T-helper 1 cell (primary cell): Measurements from ENCODE around the gene HCN1.
"Not testable (repeated sequence)": the region's sequence is repeated elsewhere in the genome, so short reads cannot be mapped to it uniquely, and the experiment has no call there.

Experiments used
- DNase-seq, 5 donors: peaks; one replicate each; pipeline ENCODE4 v3.0.0-alpha.2; 2012 to 2020

HCN1 gene

GRCh38 chr5:45414620-45415573 lies 281.3 kb downstream of the HCN1 start:
- DNase-seq = no peak

- DNase-seq = no peak
Measured at GRCh38 chr5:45411971-45412612, 284.1 kb downstream of the HCN1 start.

DNA sequence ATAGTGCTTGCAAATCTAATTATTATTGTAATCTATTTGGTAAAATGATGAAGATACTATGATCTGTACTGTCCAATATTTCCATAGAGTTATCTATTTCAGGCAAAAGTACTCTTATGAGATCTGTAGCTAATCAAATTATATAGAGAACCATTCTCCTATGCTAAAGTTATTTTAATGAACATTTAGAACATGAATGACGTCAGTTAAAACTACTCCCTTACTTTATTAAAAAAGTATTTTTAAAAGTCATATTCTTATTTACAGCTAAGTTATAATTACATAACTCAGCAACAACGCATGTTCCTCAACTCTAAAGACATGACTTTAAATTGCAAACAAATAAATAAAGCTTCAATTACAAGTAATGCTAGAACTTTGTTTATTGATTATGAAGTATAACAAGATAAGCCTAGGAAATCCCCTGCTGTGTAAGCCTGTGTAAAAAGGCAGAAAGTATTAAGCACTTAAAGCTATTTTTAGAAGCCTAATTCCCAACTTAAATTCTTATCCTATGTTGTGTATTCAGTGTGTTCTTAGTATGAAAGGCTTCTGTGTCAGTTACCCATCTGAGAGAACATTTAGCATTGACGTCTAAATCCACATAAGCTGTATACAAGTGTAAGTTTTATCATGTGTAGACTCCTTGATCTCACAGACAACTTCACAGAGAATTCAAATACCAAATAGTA lies 285.7 kb downstream of the HCN1 start:
- no peak for DNase-seq

GRCh38 chr5:45408067-45408466 lies 288.1 kb downstream of the HCN1 start:
- no peak for DNase-seq

- no peak for DNase-seq
Measured at GRCh38 chr5:45402804-45403455, 293.2 kb downstream of the HCN1 start.

- DNase-seq = no peak
Measured at GRCh38 chr5:45399041-45399440, 297.1 kb downstream of the HCN1 start.

GRCh38 chr5:45385321-45386058 lies 310.7 kb downstream of the HCN1 start:
- DNase-seq = no peak

GRCh38 chr5:45383985-45384384 lies 312.2 kb downstream of the HCN1 start:
- DNase-seq = no peak

DNA sequence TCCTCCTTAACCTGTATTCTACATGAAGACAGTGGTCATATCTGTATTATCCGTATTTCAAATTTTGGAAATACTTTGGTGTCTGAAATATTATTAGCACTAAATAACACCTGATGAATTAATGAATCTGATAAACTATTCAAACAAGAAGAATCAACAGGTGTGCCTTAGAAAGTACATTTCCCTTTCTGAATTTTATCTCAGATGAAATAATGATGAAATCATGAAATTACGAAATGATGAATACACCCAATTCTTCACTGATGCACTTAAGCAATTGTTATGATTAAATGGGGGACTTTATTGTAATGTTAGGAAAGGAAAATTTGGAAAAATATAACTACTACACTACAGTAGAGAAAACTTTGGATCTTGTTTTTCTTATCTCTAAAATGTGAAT lies 313.6 kb downstream of the HCN1 start:
- no peak for DNase-seq

GRCh38 chr5:45376417-45376816 lies 319.8 kb downstream of the HCN1 start:
- no peak for DNase-seq

DNA sequence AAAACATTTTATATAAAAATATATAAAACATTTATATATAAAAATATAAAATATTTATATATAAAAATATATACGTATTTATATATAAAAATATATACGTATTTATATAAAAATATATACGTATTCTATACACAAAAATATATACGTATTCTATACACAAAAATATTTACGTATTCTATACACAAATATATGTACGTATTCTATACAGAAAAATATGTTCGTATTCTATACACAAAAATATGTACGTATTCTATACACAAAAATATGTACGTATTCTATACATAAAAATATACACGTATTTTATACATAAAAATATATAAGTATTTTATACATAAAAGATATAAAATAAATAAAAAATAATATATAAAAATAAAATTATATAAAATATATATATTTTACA lies 323.6 kb downstream of the HCN1 start:
- no peak for DNase-seq

GRCh38 chr5:45371423-45371822 lies 324.8 kb downstream of the HCN1 start:
- DNase-seq = not testable (repeated sequence)

- DNase-seq = no peak
Measured at GRCh38 chr5:45355189-45355992, 340.8 kb downstream of the HCN1 start.

- no peak for DNase-seq
Measured at GRCh38 chr5:45336464-45336863, 359.7 kb downstream of the HCN1 start.

- no peak for DNase-seq
Measured at GRCh38 chr5:45335978-45336377, 360.2 kb downstream of the HCN1 start.

DNA sequence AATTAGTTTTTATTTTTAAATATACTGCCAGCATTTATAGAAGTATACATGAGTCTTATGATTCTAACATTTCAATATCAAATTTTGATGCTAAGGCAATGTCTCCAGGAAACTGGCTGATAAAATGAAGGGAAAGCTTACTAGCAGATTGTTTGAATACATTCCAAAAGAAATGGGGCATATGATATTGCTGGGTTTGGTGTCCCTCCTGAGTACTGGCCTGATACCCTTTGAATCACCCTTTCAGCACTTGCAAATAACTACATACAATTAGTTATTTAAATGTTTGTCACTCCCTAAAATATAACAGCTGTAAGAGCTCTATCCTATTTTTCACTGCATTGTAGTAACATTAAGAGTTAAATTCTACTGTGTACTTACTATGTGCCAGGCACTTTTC lies 360.8 kb downstream of the HCN1 start:
- DNase-seq = no peak

GRCh38 chr5:45334939-45335338 lies 361.2 kb downstream of the HCN1 start:
- no peak for DNase-seq

DNA sequence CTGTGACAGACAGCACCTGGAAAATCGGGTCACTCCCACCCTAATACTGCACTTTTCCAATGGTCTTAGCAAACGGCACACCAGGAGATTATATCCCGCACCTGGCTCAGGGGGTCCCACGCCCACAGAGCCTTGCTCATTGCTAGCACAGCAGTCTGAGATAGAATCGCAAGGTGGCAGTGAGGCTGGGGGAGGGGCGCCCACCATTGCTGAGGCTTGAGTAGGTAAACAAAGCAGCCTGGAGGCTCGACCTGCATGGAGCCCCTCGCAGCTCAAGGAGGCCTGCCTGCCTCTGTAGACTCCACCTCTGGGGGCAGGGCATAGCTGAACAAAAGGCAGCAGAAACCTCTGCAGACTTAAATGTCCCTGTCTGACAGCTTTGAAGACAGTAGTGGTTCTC lies 383.6 kb downstream of the HCN1 start:
- not testable (repeated sequence) for DNase-seq

GRCh38 chr5:45295231-45295630 lies 400.9 kb downstream of the HCN1 start:
- DNase-seq = no peak

DNA sequence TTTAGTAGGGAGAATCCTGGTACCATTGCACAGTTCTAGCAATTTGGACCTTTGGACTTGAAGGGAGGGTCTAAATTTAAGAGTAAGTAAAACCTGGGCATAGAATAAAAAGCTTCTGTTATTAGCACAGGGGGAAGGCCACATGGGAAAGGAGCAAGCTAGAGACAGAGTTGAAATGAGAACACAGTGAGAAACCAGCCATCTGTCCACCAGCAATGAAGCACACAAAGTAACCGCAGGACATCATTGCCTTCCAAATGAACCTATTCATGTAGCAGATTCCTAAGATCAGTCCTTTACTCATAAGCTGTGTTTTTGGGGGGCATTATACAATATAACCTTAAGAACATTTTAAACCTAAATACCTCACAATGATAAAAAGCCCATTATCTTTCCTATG lies 407.4 kb downstream of the HCN1 start:
- no peak for DNase-seq

DNA sequence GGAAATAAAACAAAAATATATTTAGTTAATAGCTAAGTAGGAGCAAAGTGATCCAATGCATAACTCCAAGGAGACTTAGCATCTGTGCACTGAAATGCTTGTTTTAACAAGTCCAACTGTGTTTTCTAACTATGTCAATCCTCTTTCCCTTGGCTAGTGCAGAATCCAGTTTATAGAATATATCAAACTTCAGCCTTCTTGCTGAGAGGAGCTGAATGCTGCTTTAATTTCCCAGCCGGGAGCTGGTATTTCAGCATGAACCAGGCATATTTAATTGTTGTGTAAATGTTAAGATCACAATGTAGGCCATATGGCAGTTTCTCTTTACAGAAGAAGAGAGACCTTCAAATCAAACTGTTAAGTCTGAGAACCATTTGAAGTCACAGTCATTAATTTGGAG lies 411.7 kb downstream of the HCN1 start:
- DNase-seq = no peak
